ENCODE results near the gene NR2F1-AS1. TPM values are rescaled to one million over a fixed set of nuclear protein-coding genes. Genes with fewer than 3 reads are reported as not detected.

The NR2F1-AS1 gene
- total RNA-seq: 15.0 and 17.1 TPM in 2 replicates

DNA sequence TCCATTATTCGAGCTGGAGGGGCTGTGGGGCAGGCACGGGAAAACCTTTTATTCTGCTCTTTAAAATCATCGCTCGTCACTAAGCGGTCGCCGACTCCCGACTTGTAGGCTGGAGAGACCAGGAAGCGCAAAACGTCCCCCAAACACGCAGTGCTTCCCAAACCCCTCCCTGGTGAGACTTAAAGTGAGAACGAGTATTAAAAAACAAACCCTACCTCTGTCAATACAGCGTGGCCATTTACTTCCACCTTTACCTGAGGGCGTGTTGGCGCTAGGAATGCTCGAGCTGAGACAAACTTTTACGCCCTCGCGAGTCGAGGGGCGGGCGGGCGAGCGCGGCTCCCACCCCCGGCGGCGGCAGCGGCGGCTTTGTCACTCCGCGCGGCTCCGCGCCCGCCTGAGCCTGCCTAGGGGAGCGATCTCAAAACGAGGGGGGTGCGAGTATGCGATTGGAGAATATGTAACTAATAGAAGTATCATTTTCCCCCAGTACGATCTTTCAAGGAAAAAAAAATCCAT lies at the start of gene NR2F1-AS1:
TSS of gene NR2F1-AS1 (minus strand) at position 293 of the 519 bp plus-strand sequence.
- DNase-seq (ENCODE audit: low read depth, low spot score): no peak

DNA sequence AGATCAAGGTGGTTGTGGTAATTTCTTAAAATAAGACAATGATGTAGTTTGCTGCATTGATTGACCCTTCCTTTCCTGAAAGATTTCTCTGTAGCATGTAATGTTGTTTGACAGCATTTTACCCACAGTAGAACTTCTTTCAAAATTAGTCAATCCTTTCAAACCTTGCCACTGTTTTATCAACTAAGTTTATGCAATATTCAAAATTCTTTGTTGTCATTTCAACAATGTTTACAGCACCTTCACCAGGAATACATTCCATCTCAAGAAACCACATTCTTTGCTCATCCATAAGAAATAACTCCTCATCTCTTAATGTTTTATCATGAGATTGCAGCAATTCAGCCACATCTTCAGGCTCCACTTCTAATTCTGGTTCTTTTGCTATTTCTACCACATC lies 45.8 kb upstream of the NR2F1-AS1 start:
- DNase-seq (ENCODE audit: low read depth, low spot score): no peak

- DNase-seq (ENCODE audit: low read depth, low spot score): no peak
Observed at GRCh38 chr5:93623153-93623552, 42.1 kb upstream of the NR2F1-AS1 start.

DNA sequence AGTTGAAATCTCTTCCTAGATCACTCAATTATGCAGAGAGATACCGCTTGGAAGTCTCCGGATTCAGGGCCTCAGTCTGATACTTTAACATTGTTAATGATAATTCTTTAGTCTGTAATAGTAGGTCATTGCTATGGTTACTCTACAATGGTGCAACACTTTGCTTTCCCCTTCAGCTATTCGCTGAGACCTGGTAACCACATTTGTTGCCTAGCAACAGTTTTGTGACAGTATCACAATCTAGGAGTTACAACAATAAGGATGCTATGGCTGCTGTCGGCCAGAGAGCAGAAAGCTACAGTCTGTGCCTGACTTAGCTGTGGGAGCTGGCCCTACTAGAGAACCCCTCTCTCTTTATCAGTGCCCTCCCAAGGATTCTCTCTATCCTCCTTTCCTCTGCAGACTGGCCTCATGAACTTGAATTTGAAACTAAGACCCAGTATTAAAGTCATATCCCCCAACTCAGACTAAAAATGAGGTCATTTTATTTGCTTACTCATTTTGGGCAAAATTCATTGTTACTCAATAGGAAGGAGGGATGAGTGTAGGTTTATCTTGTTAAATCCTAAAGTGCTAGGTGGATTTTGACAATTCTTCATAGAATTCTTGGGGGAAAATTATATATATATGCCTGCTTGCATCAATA lies 41.3 kb upstream of the NR2F1-AS1 start:
- DNase-seq (ENCODE audit: low read depth, low spot score): no peak

DNA sequence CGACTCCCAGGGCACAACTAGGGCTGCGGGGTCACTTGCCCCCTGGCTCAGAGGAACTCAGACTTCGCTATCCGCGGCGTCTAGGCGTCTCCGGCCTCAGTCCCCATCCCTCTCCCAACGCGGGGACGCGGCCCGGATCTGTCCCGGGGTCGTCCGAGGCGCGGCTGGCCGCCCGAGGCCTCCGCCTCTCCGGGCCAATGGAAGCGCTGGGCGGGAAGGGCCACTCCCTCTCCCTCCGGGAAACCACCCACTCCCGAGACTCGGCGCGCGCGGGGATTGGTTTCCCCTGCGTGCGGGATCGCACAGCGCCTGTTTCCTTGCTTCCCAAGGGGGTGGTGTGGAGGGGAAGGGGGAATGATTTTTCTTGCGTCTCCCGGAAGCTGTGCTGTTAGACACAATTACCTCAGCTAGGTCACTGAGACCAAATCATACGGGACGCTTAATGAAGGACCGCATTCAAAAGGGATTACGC lies 40.3 kb upstream of the NR2F1-AS1 start:
- DNase-seq (ENCODE audit: low read depth, low spot score): no peak

DNA sequence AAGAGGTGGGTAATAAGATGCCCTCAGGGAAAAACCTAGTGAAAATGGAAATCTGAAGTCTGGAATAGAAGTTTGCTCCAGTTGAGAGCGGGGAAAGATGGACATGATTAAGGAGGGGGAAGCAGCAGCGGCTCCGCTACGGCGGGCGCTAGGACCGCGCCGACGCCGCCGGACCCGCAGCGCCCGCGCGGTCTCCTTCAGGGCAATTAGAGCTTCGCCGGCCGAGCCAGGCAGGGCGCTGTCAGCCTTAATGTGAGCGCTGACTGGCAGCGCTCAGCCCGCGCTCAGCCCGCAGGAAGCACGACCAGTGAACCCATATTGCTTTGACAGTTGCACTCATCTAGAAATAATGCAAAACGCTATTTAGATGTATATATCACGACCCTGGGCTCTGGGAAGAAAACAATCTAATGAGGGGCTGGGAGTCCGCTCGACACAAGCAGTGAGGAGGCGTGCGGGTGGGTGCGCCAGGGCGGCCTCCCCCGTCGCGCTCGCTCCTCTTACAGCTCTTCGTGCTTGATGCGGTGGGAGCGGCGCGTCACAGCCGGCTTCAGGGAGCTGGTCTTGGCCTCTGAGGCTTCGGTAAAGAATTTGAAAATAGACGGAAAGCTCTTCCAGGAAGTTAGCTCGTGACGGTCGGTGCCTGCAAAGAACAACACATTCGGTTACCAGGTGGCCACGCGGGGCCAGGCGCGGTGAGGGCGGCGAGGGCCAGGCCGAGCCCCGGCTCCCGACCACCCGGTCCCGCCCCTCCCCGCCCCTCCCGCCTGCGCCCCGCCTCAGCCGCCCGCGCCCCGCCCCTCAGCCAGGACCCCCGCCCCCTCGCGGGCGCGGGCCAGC lies 39.7 kb upstream of the NR2F1-AS1 start:
- DNase-seq (ENCODE audit: low read depth, low spot score): no peak

GRCh38 chr5:93616538-93617174 lies 35.6 kb upstream of the NR2F1-AS1 start:
- DNase-seq (ENCODE audit: low read depth, low spot score): no peak

DNA sequence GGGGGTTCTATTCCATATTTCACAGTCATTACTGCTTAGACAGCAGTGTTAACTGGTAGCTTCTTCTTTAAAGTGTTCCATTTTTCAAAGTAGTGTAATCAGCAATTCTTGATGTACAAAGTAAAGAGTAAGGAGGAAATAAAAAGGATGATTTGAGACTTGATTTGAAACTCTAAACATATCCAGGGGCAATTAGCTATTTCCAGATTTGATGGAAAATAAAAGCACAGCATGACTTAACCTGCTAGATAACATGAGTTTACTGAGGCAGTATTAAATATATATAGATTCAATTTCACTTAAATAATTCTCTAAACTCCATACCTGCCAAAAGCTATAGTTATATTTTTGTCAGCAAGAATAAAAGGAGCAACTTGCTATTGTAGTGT lies 31.8 kb upstream of the NR2F1-AS1 start:
- DNase-seq (ENCODE audit: low read depth, low spot score): no peak

GRCh38 chr5:93611976-93612854 lies 31.2 kb upstream of the NR2F1-AS1 start:
- DNase-seq (ENCODE audit: low read depth, low spot score): no peak

DNA sequence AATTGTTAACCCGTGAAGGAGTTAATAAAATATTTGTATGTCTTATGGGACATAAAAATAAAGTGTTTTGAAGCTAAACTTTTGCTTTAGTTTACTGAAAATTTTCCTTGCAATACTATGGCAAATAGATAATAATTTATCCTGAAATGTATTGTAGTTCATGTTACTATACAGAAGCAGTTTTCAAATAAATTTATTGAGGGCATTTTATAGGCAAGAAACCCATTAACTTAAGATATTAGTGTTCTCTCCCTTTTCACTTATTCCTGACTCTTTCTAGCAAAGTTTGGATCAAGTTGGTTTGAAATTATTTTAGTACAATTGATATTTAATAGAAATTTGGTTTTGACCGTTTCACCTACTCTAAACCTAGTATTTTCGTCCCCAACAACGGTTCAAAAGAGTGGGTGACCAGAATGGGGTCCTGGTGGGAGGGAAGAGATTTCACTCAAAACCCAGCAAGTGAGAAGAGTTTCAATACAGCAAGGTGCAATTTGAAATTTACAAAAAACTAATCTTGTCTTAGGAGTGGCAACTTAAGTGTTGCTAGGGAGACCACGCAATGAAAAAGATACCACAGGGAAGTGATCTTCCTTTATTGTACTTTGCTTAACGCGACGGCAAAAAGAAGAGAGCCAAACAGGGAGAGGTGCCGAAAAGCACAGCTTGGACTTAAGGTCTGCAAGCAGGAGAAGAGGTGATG lies 30.4 kb upstream of the NR2F1-AS1 start:
- DNase-seq (ENCODE audit: low read depth, low spot score): no peak

DNA sequence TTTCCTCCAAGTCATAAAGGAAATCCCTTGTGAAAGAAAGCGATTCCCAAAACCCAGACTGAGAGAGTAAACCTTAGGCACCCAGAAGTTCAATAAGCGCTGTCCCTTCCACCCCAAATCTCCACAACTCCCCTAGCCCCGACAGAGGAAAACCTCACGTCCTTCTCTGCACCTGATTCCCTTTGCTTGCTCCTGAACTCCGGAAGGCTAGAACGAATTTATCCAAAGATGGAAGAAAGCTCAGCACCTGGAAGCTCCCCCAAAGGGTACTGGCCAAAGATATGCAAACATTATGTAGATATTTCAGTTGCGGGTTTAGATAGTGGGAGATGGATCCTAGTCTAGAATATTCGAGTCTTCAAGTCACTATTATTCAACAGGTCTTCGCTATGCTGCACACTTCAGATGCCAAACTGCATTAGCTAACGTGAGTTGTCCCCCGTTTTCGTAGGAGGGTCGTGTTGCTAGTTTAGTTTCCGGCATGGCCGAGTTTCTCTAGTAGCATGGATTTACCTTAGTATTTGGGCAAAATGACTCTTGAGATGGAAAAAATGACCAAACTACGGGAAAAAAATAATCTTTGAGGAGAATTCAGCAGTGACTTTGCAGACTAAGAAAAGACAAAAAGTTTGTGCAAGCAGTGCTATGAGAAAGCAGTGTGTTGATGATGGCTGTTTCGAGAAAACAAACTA lies 29.7 kb upstream of the NR2F1-AS1 start:
- no peak for DNase-seq (ENCODE audit: low read depth, low spot score)

DNA sequence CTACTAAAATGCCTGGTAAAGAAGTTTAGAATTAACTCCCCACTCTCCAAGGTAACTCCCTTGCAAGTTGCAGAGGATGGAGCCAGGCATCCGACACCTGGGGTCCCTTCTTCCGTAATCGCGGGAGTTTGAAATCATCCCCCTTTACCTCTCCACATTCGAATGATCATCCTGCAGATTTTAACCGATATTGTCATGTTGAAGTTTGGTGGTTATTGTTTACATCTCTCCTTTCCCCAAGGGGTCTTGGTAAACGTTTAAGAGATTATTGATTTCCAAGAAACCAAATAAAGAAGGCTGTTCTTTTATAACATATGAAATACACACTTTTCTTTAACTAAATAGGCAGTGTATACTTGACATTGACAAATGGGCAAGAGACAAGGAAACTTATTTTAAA lies 28.7 kb upstream of the NR2F1-AS1 start:
- no peak for DNase-seq (ENCODE audit: low read depth, low spot score)

DNA sequence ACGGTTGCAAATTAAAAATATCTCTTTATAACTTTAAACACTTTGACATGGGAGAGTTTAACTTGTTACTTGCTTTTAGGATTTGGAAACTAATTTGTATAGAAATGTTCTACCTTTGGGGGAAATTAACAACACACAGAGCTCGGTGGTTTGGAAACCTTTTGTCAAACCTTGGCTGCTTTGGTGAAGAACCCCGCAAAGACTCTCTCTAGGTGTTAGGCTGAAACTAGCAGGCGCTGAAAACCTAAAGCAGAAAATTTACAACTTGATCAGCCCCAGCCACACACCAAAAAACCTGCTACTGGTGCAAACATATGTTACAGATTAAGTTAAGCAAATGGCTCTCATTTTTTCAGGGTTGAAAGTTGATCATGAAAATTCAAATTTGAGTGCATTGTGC lies 27.8 kb upstream of the NR2F1-AS1 start:
- DNase-seq (ENCODE audit: low read depth, low spot score): no peak

GRCh38 chr5:93607367-93608258 lies 26.6 kb upstream of the NR2F1-AS1 start:
- no peak for DNase-seq (ENCODE audit: low read depth, low spot score)

DNA sequence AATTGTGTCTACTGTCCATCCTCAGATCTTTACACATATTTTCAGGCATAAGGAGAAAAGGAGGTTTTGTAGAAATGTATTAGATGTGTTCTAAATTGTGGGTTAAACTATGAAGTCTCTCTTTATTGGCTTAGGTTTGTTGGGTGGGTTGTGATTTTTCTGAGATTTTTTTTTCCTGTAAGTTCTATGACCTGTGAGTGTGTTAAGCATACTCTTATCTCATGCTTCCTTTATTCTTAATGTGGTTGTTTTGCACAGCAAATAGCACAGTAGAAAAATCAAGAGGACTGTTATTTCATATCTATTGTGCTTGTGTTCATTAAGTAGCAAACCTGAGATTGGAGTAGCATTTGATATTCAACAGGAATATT lies 25.3 kb upstream of the NR2F1-AS1 start:
- no peak for DNase-seq (ENCODE audit: low read depth, low spot score)

- DNase-seq (ENCODE audit: low read depth, low spot score): no peak
Observed at GRCh38 chr5:93604644-93605515, 23.9 kb upstream of the NR2F1-AS1 start.

DNA sequence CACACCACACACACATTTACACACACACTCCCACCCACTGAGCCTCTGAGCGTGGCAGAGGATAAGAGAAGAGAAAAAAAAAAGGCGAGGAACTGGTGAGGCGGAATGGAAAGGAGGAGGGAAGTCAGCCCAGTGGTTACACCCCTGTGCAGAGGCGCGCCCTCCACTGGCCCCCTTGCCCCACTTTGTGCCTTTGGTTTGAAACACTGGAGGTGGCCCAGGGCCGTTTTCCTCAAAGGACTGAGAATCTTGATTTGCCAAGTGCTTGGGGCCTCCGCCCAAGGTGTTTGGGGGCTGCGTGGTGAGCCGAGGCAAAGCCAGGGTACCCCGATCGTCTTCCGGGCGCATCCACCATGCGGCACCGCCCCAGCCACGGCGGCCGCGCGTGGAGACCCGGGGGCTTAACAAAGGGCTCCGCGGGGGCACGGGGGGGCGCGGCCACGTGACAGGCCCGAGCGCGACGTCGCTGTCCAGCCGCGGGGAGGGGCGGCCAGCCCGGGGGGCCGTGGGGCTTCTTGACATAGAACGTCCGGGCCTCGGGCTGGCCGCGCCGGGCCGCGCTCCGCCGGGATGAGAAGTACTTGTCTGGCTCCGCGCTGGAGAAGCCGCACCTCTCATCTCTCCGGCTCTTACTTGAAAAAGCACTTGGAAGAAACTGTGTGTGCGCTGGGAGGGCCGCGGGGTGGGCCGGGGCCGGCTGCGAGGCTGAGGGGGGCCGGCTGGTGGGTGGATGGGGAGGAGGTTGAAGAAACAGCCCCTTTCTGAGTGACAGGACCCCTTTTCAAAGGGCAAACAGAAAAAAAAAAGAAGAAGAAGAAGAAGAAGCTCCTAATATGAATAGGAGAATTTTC lies 23.0 kb upstream of the NR2F1-AS1 start:
- no peak for DNase-seq (ENCODE audit: low read depth, low spot score)
